Mesothelial cell of epicardium (in vitro differentiated cells): ENCODE data around the gene PSMC5. TPM values are rescaled to one million over a fixed set of nuclear protein-coding genes. Genes with fewer than 3 reads are reported as not detected.
A peak's percentile ranks its signal among the peaks of the same experiment; 100 is the strongest.
"Not testable (repeated sequence)": the region's sequence is repeated elsewhere in the genome, so short reads cannot be mapped to it uniquely, and the experiment has no call there.

Source experiments
- DNase-seq, 2 experiments: peaks; one replicate each; pipeline ENCODE4 v3.0.0; 2021; ENCODE audit warnings: low spot score in 2 of 2; ENCODE audit not compliant: unreplicated experiment in 2 of 2
- H3K27ac Mint-ChIP-seq: 2 replicates; pipeline ENCODE4 v1.8.0; 2021; ENCODE audit warnings: mixed read lengths
- H3K27me3 Mint-ChIP-seq: 2 replicates; pipeline ENCODE4 v1.8.0; 2021; ENCODE audit warnings: low read depth, mixed read lengths
- H3K36me3 Mint-ChIP-seq: 2 replicates; pipeline ENCODE4 v1.8.0; 2021; ENCODE audit warnings: mixed read lengths
- H3K4me1 Mint-ChIP-seq: 2 replicates; pipeline ENCODE4 v1.8.0; 2021; ENCODE audit warnings: mixed read lengths
- H3K4me3 Mint-ChIP-seq: 2 replicates; pipeline ENCODE4 v1.8.0; 2021; ENCODE audit warnings: mild to moderate bottlenecking, moderate library complexity, mixed read lengths
- H3K9me3 Mint-ChIP-seq: 2 replicates; pipeline ENCODE4 v1.8.0; 2021; ENCODE audit warnings: mixed read lengths
- CTCF ChIP-seq: fragments of 200-600 bp; sonication (generic); IDR thresholded peaks from one replicate; pipeline ENCODE4 v1.5.0; 2021; ENCODE audit warnings: antibody characterized with exemption; ENCODE audit not compliant: unreplicated experiment
- total RNA-seq: library from RNA; stranded (reverse); gene quantifications from 3 replicates; pipeline ENCODE4 v1.2.1, GENCODE V29; 2021

The PSMC5 gene
- total RNA-seq, 1 donor from 2014 or later: 76.5 TPM

DNA sequence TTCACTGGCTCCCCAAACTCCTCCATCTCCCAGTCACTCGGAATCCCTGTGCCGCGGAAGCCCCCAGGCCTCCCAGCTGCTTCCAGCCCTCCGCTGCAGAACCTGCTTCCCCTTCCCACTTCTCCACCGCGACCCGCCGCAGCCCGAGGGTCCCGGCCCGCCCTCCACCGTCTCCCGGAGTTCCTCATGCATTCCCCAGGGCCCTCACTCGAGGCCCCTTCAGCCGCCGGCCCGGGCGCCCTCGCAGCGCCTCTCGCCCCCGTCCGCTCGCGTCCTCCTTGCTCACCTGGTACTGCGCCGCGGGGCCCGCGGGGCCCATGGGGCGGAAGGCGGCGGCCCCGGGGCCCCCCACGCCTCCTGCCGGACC lies 14.9 kb downstream of the PSMC5 start:
- H3K36me3 Mint-ChIP-seq: no peaks in the 10 kb centered on the region
- peak in 1 of 2 experiments; percentile 68 for DNase-seq
- H3K27me3 Mint-ChIP-seq: peaks cover 2% of the 10 kb centered on the region
- TF ChIP-seq CTCF: no peak
- H3K9me3 Mint-ChIP-seq: no peaks in the 10 kb centered on the region
- H3K4me1 Mint-ChIP-seq: peaks cover 37% of the 10 kb centered on the region
- H3K4me3 Mint-ChIP-seq: peak overlapping the region; percentile 96
- H3K27ac Mint-ChIP-seq: peak overlapping the region; percentile 95

- Mint-ChIP-seq H3K9me3 (peaks cover under 1% of the 10 kb centered on the region), H3K27me3 (peaks cover 2% of the 10 kb centered on the region), H3K27ac (peak within 1 kb of the TSS; percentile 95), H3K4me3 (peak within 1 kb of the TSS; percentile 96), H3K4me1 (peaks cover 37% of the 10 kb centered on the region), H3K36me3 (no peaks in the 10 kb centered on the region)
- DNase-seq: peak; percentile 87 to 94
- no peak for TF ChIP-seq CTCF
Measured at GRCh38 chr17:63842540-63843386, 15.5 kb downstream of the PSMC5 start, which contains the start of gene SMARCD2. SMARCD2 (minus strand) TSS chr17:63842685; CDS start chr17:63842674, 11 bp downstream.

DNA sequence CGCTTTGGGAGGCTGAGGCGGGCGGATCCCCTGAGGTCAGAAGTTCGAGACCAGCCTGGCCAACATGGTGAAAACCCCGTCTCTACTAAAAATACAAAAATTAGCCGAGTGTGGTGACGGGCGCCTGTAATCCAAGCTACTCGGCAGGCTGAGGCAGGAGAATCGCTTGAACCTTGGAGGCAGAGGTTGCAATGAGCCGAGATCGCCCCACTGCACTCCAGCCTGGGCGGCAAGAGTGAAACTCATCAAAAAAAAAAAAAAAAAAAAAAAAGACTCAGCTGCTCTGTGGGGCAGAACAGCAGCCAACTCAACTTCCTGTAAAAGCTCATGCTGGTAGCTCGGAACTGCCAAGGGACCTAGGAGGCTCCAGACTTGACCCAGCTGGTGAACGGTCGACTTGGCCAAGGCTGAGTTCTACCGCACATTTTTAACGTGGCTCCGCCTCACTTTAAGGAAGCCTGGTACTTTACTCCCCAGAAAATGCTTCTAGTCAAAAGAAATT lies 16.2 kb downstream of the PSMC5 start:
- H3K36me3 Mint-ChIP-seq, H3K9me3 Mint-ChIP-seq, H3K27me3 Mint-ChIP-seq, DNase-seq: not testable (repeated sequence)
- Mint-ChIP-seq H3K4me3 (peak overlapping the region; percentile 74), H3K27ac (peak overlapping the region; percentile 88), H3K4me1 (peaks cover 33% of the 10 kb centered on the region)

DNA sequence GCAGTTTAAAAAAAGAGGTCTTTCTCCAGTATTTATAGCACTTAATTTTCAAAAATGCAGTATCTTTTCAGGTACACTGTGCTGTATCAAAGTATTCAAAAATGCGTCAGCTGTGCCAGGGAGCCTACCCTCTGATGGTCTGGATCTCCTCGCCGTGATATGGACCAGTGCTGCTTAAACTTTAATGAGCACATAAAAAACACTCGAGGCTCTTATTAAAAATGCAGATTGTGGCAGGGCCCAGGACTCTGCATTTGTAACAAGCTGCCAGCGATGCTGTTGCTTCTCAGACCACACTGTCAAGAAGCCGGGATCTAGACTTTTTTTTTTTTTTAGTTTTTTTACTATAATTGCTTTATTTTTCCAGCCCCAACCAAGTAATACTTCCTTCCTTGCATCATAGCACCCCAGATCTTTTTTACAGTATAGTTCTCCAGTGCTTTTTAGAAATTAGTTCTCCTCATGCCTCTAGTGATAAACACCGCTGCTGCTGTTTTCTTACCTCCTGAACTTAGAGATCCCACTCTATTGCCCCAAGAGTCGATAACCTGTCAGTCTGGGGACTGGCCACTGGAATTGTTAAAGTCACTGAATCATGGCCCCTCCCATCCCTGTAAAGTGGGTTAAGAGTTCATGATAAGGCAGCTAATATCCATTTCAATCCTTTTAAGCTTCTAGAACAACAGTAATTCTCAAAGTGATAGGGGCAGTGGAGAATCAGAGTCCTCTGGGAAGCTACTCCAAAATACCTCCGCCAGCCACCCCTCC lies 16.9 kb downstream of the PSMC5 start:
- peaks cover 2% of the 10 kb centered on the region for H3K36me3 Mint-ChIP-seq
- peak overlapping the region; percentile 74 for H3K4me3 Mint-ChIP-seq
- H3K4me1 Mint-ChIP-seq: peaks cover 29% of the 10 kb centered on the region
- no peak for DNase-seq
- H3K27me3 Mint-ChIP-seq: peaks cover 4% of the 10 kb centered on the region
- peaks cover 8% of the 10 kb centered on the region for H3K9me3 Mint-ChIP-seq
- peak overlapping the region; percentile 88 for H3K27ac Mint-ChIP-seq
- TF ChIP-seq CTCF: no peak

GRCh38 chr17:63845509-63845908 lies 18.3 kb downstream of the PSMC5 start:
- no peak for DNase-seq
- Mint-ChIP-seq H3K36me3 (peaks cover 3% of the 10 kb centered on the region), H3K9me3 (peaks cover 9% of the 10 kb centered on the region), H3K4me1 (peaks cover 22% of the 10 kb centered on the region), H3K4me3 (no peak overlapping the region), H3K27me3 (peaks cover 4% of the 10 kb centered on the region), H3K27ac (no peak overlapping the region)
- TF ChIP-seq CTCF: no peak
